ENCODE measurements around the gene SECTM1.
"Not testable (repeated sequence)": the region's sequence is repeated elsewhere in the genome, so short reads cannot be mapped to it uniquely, and the experiment has no call there.

DNA sequence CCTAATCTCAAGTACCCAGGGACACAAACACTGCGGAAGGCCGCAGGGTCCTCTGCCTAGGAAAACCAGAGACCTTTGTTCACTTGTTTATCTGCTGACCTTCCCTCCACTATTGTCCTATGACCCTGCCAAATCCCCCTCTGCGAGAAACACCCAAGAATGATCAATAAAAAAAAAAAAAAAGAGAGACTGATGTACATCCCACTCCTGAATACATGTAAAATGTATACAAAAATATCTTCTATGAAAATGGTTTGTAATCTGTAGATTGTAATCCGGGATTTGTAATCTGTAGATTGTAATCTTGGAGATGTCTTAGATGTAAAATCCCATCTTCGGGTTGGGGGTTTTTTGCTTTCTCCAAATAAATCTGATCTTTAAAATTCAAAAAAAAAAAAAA, 43.7 kb upstream of the SECTM1 start:
- TF ChIP-seq EZH2, CTCF (IDR thresholded peaks at IDR 0.05): not testable (repeated sequence)

Measured in neural progenitor cell (in vitro differentiated cells).